GM12878 (cell line): ENCODE data around the gene UBE2G2. TPM values are rescaled to one million over a fixed set of nuclear protein-coding genes. Genes with fewer than 3 reads are reported as not detected.

Experiments used
- ATAC-seq: fragments of 200-7000 bp; cut with Tn5 transposase; 3 replicates; pipeline ENCODE4 v1.9.1; 2020; ENCODE audit warnings: mild to moderate bottlenecking, moderate library complexity
- BruUV-seq: library from RNA; stranded (reverse); fragments of 400-500 nt; replicated peaks from 2 replicates; lab custom pipeline; 2021; lab: Mats Ljungman, UMichigan
- CTCF ChIA-PET: fragments of 300-600 bp; sonication (Branson Sonifier 250); formaldehyde crosslinking; extraction: SDS; loops from one replicate; lab custom pipeline; 2021; ENCODE audit warnings: inconsistent platforms; lab: Yijun Ruan, JAX
- POLR2A ChIA-PET: fragments of 350-600 bp; formaldehyde crosslinking; extraction: SDS; loops from one replicate; lab custom pipeline; 2021; ENCODE audit warnings: inconsistent platforms; lab: Charles Lee
- RAD21 ChIA-PET: fragments of 300-600 bp; sonication (Branson Sonifier 250); formaldehyde crosslinking; loops from one replicate; lab custom pipeline; 2023; ENCODE audit warnings: antibody characterized with exemption; ENCODE audit not compliant: unreplicated experiment; lab: Charles Lee
- SMC1A ChIA-PET: fragments of 300-600 bp; sonication (Branson Sonifier 250); formaldehyde crosslinking; loops from one replicate; lab custom pipeline; 2023; ENCODE audit not compliant: unreplicated experiment, uncharacterized antibody; lab: Charles Lee
- DNase-seq: peaks from one replicate; pipeline ENCODE4 v3.0.0-alpha.2; 2011; ENCODE audit warnings: low read depth, low spot score
- FAIRE-seq: peaks from 3 replicates; lab custom pipeline; 2011; peaks lifted over from hg19 to GRCh38; lab: Jason Lieb, UNC
- H2AFZ ChIP-seq: 2 replicates; pipeline ENCODE4 v1.6.0; 2011; ENCODE audit warnings: low read depth, low read length, control low read depth; ENCODE audit not compliant: control insufficient read depth
- H3K27ac ChIP-seq: 2 replicates; pipeline ENCODE4 v1.5.1; 2011; ENCODE audit warnings: control low read depth; ENCODE audit not compliant: control insufficient read depth, insufficient read depth
- H3K27me3 ChIP-seq, 2 experiments: replicated peaks in 1 of 2; 2 replicates each; pipeline versions ENCODE4 v1.6.0 to v1.6.1; 2011; ENCODE audit warnings: low read length in 1 of 2; ENCODE audit not compliant: control insufficient read depth in 2 of 2, insufficient read depth in 2 of 2
- H3K36me3 ChIP-seq, 2 experiments: 2 replicates each; pipeline ENCODE4 v1.5.1; 2011; ENCODE audit warnings: low read length in 1 of 2; ENCODE audit not compliant: control insufficient read depth in 2 of 2, insufficient read depth in 2 of 2
- H3K4me1 ChIP-seq: 2 replicates; pipeline ENCODE4 v1.6.1; 2011; ENCODE audit warnings: mild to moderate bottlenecking, low read length, moderate library complexity, mixed read lengths; ENCODE audit not compliant: control insufficient read depth, insufficient read depth
- H3K4me2 ChIP-seq: 2 replicates; pipeline ENCODE4 v1.6.0; 2011; ENCODE audit warnings: control low read depth; ENCODE audit not compliant: control insufficient read depth, insufficient read depth
- H3K4me3 ChIP-seq: fragments of 200-600 bp; sonication (generic); 2 replicates; pipeline ENCODE4 v1.5.1; 2016
- H3K79me2 ChIP-seq: 2 replicates; pipeline ENCODE4 v1.6.0; 2011; ENCODE audit warnings: low read length; ENCODE audit not compliant: control insufficient read depth, insufficient read depth
- H3K9ac ChIP-seq: 2 replicates; pipeline ENCODE4 v1.8.0; 2011; ENCODE audit warnings: low read length, control low read depth, mixed read lengths; ENCODE audit not compliant: control insufficient read depth, insufficient read depth
- H3K9me3 ChIP-seq: replicated peaks from 3 replicates; pipeline ENCODE4 v1.5.1; 2011; ENCODE audit warnings: mild to moderate bottlenecking, low read length; ENCODE audit not compliant: control insufficient read depth, insufficient read depth
- H4K20me1 ChIP-seq: 2 replicates; pipeline ENCODE4 v1.6.0; 2011; ENCODE audit not compliant: control insufficient read depth, insufficient read depth
- CBFB ChIP-seq: IDR thresholded peaks from 2 replicates; pipeline ENCODE4 v1.6.1; 2016; ENCODE audit warnings: antibody characterized with exemption, low read depth
- DPF2 ChIP-seq: fragments of 450-650 bp; IDR thresholded peaks from 2 replicates; pipeline ENCODE4 v1.6.1; 2017; ENCODE audit warnings: mild to moderate bottlenecking
- KDM1A ChIP-seq: fragments of 200-600 bp; sonication (generic); IDR thresholded peaks from 2 replicates; pipeline ENCODE4 v1.6.1; 2016; ENCODE audit warnings: borderline replicate concordance
- MEF2B ChIP-seq: fragments of 450-650 bp; IDR thresholded peaks from 2 replicates; pipeline ENCODE4 v1.6.1; 2018; ENCODE audit warnings: mild to moderate bottlenecking, moderate library complexity; ENCODE audit not compliant: partially characterized antibody, poor library complexity, severe bottlenecking
- NFIC ChIP-seq: IDR thresholded peaks from 2 replicates; pipeline ENCODE4 v1.6.1; 2012; ENCODE audit warnings: low read depth, mild to moderate bottlenecking, inconsistent platforms, low read length, moderate library complexity
- NR2C1 ChIP-seq: fragments of 450-650 bp; IDR thresholded peaks from 2 replicates; pipeline ENCODE4 v1.6.1; 2017; ENCODE audit warnings: antibody characterized with exemption, mild to moderate bottlenecking, moderate library complexity
- PAX5 ChIP-seq: IDR thresholded peaks from 2 replicates; pipeline ENCODE4 v1.6.1; 2011; ENCODE audit warnings: low read depth, low read length, borderline replicate concordance
- TARDBP ChIP-seq: IDR thresholded peaks from 2 replicates; pipeline ENCODE4 v1.6.1; 2016; ENCODE audit warnings: borderline replicate concordance
- WGBS: methylation state at CpG from one replicate; pipeline ENCODE4 v1.1.6; 2016; ENCODE audit warnings: low lambda C conversion rate; ENCODE audit not compliant: insufficient replicate concordance, insufficient coverage; ENCODE audit errors: missing lambda C conversion rate; 5-methylcytosine and 5-hydroxymethylcytosine counted together
- in situ Hi-C: fragments of 300-500 bp; cut with MboI; formaldehyde crosslinking; loops from 9 replicates; pipeline ENCODE4 v1.14.3; 2018; ENCODE audit warnings: mixed read lengths
- intact Hi-C: fragments of 100-400 bp; cut with micrococcal nuclease; formaldehyde crosslinking; loops from one replicate; pipeline ENCODE4 v1.14.2; 2022; ENCODE audit not compliant: unreplicated experiment
- polyA plus RNA-seq, 11 experiments: library from polyadenylated mRNA; depleted of rRNA in 4 of 11; unstranded in 6 of 11; stranded (reverse) in 5 of 11; fragments of >200 nt; fragmentation: Nextera tagmentation in 4 of 11; fragmentation: Illumina TruSeq in 1 of 11; extraction: Ambion mirVana in 4 of 11; extraction: Trizol in 1 of 11; gene quantifications; 1 replicate in 1 of 11; 2 replicates in 10 of 11; pipeline versions ENCODE4 v1.2.1 to v1.2.3, GENCODE V29; 2011 to 2016; ENCODE audit warnings: inconsistent platforms in 2 of 11, missing spikeins in 2 of 11, low read depth in 1 of 11
- total RNA-seq, 4 experiments: library from RNA; depleted of rRNA in 3 of 4; stranded (reverse); fragments of >200 nt in 3 of 4; fragmentation: Illumina TruSeq in 1 of 4; extraction: Trizol in 1 of 4; gene quantifications; 2 replicates each; pipeline versions ENCODE4 v1.2.1 to v1.2.3, GENCODE V29; 2013 to 2021

UBE2G2 gene
- total and polyA plus RNA-seq, 10 of the 15 experiments (the other 5 are each of a cell fraction or from before 2014, with no cell fraction given) = 27.0 to 139 (median 75.9) TPM

DNA sequence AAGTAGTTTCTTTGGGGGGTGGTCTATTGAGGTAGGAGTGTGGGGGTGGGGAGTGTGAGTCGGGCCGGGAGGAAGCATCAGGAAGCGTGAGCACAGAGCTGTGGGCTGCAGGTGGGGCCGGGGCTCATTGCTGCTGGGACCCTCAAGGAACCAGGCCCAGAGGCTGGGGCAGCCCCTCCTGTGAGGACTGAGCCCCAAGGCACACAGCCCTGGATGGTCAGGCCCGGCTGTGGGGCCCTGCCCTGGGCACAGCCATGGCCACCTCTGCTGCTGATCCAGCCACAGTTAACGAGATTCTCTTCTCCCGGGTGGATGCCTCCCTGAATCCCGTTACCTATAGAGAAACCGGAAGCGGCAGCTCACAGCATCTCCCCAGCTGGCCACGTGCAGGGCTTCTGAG is 39.2 kb upstream of the UBE2G2 start (continued):
- TF ChIP-seq PAX5 = no peak
- TF ChIP-seq MEF2B = no peak
- TF ChIP-seq, all 136 proteins: peak for 0

DNA sequence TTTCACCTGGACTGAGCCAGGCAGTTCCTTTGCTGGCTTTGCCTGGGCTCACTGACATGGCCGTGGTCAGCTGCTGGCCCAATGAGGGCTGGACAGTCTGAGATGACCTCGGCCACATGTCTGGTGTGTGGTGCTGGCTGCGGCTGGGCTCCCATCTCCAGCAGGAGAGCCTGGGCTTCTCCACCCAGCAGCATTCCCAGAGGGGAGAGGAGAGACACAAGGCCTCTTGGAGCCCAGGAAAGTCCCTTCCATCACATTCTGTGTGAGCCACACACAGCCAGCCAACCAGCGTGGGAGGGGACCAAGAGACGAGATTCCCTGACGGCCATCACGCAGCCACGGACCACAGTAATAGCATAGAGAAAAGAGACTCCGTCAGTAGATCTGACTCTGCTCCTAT is 37.3 kb upstream of the UBE2G2 start:
- ChIA-PET CTCF (no interaction called here), SMC1A (no interaction called here), POLR2A (no interaction called here), RAD21 (no interaction called here)
- no peaks in the 10 kb centered on the region for H3K9me3 ChIP-seq
- H3K27me3 ChIP-seq = no peaks in the 10 kb centered on the region; a peak in 2 of 4 replicates
- H3K79me2 ChIP-seq = no peaks in the 10 kb centered on the region
- no peak for FAIRE-seq
- no peak overlapping the region for H3K4me2 ChIP-seq
- H4K20me1 ChIP-seq = no peaks in the 10 kb centered on the region
- H3K4me1 ChIP-seq = no peaks in the 10 kb centered on the region
- BruUV-seq = no TSS peak
- no peak overlapping the region for H2AFZ ChIP-seq
- no peak for TF ChIP-seq NFIC
- TF ChIP-seq NR2C1 = no peak
- TF ChIP-seq KDM1A = no peak
- TF ChIP-seq CBFB = no peak
- no peak for TF ChIP-seq TARDBP
- no peak for TF ChIP-seq DPF2
- WGBS = 67% methylated on average over 9 of the region's 9 CpGs
- H3K36me3 ChIP-seq = no peaks in the 10 kb centered on the region
- no peak overlapping the region for H3K4me3 ChIP-seq
- H3K27ac ChIP-seq = no peak overlapping the region
- intact Hi-C loops = no loop called here
- no peak for DNase-seq
- no peak overlapping the region for H3K9ac ChIP-seq
- in situ Hi-C loops = no loop called here
- no peak for ATAC-seq
